A549 (cell line): Measurements from ENCODE around the gene GATAD2A.

Experiments used
- EP300 ChIP-seq, 2 experiments: fragments of >200 bp; sonication (Bioruptor Twin); formaldehyde crosslinking; IDR thresholded peaks; 2 replicates in 1 of 2; 3 replicates in 1 of 2; pipeline ENCODE4 v1.6.1; 2016 to 2017
- HDAC2 ChIP-seq: fragments of 200-600 bp; sonication (generic); IDR thresholded peaks from 2 replicates; pipeline ENCODE4 v1.6.1; 2016
- HOXA7 ChIP-seq: fragments of 250-450 bp; sonication (Bioruptor Pico); IDR thresholded peaks from 2 replicates; pipeline ENCODE4 v1.5.0; 2020; ENCODE audit warnings: mild to moderate bottlenecking, moderate library complexity
- MYC ChIP-seq: IDR thresholded peaks from 2 replicates; pipeline ENCODE4 v1.6.1; 2012; ENCODE audit warnings: mild to moderate bottlenecking, inconsistent platforms, low read length, improper control_type of control experiment, borderline replicate concordance
- PHF8 ChIP-seq: fragments of 200-600 bp; sonication (generic); IDR thresholded peaks from 2 replicates; pipeline ENCODE4 v1.6.1; 2016; ENCODE audit warnings: low read depth, mild to moderate bottlenecking, antibody characterized with exemption, moderate library complexity, borderline replicate concordance
- POLR2A ChIP-seq: IDR thresholded peaks from 2 replicates; pipeline ENCODE4 v1.6.1; 2012; ENCODE audit warnings: mild to moderate bottlenecking, low read length
- RFX5 ChIP-seq: fragments of 450-650 bp; IDR thresholded peaks from 2 replicates; pipeline ENCODE4 v1.7.1; 2014; ENCODE audit warnings: antibody characterized with exemption, mild to moderate bottlenecking, moderate library complexity
- SREBF2 ChIP-seq: fragments of 450-650 bp; IDR thresholded peaks from 2 replicates; pipeline ENCODE4 v1.6.1; 2014; ENCODE audit warnings: mild to moderate bottlenecking, moderate library complexity
- TF ChIP-seq, protein P1 (sequence below): fragments of 450-650 bp; IDR thresholded peaks from 2 replicates; pipeline ENCODE4 v1.6.1; 2014; ENCODE audit warnings: antibody characterized with exemption
- TF ChIP-seq, protein P2 (sequence below): fragments of >200 bp; sonication (Bioruptor Twin); formaldehyde crosslinking; IDR thresholded peaks from 2 replicates; pipeline ENCODE4 v1.6.1; 2016
- TF ChIP-seq, protein P3 (sequence below): fragments of >200 bp; sonication (Bioruptor Twin); formaldehyde crosslinking; IDR thresholded peaks from 3 replicates; pipeline ENCODE4 v1.5.1; 2016
- TF ChIP-seq, protein P4 (sequence below): fragments of 150-350 bp; IDR thresholded peaks from 2 replicates; pipeline ENCODE4 v1.6.1; 2014; ENCODE audit warnings: low read depth, mild to moderate bottlenecking, low read length
- TF ChIP-seq, protein P5 (sequence below): fragments of >200 bp; sonication (Bioruptor Twin); formaldehyde crosslinking; IDR thresholded peaks from 3 replicates; pipeline ENCODE4 v1.6.1; 2016

DNA sequence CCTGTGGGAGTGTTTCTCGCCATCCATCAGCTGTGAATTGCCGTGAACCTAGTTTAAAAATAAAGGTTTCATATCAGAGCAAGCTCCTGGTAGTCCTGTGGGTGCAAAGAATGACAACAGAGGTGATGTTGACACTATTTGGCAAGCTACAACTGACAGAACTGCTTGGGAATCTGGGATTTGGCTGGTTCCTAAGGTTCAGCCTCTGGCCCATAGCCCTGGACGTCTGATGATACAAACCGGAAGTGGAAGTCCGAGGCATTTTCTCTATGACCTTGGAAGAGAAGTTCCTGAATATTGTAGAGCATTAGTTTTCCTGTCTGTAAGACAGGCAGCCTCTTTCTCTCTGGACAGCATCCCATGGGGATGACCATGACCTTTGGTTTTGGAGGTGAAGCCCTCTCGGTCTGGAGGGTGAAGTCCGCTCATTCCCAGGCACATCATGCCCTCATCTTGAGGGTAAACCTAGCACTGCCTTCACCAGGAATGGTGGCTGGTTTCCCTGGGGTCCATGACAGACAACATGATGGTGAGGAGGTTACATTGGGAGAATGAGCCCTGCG lies 29.1 kb downstream of the GATAD2A start:
- TF ChIP-seq POLR2A (no peak), MYC (no peak), HDAC2 (no peak), EP300 (IDR thresholded peaks at IDR 0.05) (no peak), PHF8 (no peak), RFX5 (no peak), SREBF2 (no peak), HOXA7 (CRISPR knock-in tag) (no peak)
- TF ChIP-seq, protein P1, sequence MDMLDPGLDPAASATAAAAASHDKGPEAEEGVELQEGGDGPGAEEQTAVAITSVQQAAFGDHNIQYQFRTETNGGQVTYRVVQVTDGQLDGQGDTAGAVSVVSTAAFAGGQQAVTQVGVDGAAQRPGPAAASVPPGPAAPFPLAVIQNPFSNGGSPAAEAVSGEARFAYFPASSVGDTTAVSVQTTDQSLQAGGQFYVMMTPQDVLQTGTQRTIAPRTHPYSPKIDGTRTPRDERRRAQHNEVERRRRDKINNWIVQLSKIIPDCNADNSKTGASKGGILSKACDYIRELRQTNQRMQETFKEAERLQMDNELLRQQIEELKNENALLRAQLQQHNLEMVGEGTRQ = no peak
- TF ChIP-seq, protein P2, sequence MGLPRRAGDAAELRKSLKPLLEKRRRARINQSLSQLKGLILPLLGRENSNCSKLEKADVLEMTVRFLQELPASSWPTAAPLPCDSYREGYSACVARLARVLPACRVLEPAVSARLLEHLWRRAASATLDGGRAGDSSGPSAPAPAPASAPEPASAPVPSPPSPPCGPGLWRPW = no peak
- TF ChIP-seq, protein P3, sequence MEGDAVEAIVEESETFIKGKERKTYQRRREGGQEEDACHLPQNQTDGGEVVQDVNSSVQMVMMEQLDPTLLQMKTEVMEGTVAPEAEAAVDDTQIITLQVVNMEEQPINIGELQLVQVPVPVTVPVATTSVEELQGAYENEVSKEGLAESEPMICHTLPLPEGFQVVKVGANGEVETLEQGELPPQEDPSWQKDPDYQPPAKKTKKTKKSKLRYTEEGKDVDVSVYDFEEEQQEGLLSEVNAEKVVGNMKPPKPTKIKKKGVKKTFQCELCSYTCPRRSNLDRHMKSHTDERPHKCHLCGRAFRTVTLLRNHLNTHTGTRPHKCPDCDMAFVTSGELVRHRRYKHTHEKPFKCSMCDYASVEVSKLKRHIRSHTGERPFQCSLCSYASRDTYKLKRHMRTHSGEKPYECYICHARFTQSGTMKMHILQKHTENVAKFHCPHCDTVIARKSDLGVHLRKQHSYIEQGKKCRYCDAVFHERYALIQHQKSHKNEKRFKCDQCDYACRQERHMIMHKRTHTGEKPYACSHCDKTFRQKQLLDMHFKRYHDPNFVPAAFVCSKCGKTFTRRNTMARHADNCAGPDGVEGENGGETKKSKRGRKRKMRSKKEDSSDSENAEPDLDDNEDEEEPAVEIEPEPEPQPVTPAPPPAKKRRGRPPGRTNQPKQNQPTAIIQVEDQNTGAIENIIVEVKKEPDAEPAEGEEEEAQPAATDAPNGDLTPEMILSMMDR = no peak
- TF ChIP-seq, protein P4, sequence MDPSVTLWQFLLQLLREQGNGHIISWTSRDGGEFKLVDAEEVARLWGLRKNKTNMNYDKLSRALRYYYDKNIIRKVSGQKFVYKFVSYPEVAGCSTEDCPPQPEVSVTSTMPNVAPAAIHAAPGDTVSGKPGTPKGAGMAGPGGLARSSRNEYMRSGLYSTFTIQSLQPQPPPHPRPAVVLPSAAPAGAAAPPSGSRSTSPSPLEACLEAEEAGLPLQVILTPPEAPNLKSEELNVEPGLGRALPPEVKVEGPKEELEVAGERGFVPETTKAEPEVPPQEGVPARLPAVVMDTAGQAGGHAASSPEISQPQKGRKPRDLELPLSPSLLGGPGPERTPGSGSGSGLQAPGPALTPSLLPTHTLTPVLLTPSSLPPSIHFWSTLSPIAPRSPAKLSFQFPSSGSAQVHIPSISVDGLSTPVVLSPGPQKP = no peak
- TF ChIP-seq, protein P5, sequence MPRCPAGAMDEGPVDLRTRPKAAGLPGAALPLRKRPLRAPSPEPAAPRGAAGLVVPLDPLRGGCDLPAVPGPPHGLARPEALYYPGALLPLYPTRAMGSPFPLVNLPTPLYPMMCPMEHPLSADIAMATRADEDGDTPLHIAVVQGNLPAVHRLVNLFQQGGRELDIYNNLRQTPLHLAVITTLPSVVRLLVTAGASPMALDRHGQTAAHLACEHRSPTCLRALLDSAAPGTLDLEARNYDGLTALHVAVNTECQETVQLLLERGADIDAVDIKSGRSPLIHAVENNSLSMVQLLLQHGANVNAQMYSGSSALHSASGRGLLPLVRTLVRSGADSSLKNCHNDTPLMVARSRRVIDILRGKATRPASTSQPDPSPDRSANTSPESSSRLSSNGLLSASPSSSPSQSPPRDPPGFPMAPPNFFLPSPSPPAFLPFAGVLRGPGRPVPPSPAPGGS = no peak
